Measurements from ENCODE around the gene MGST2.

MGST2 gene

DNA sequence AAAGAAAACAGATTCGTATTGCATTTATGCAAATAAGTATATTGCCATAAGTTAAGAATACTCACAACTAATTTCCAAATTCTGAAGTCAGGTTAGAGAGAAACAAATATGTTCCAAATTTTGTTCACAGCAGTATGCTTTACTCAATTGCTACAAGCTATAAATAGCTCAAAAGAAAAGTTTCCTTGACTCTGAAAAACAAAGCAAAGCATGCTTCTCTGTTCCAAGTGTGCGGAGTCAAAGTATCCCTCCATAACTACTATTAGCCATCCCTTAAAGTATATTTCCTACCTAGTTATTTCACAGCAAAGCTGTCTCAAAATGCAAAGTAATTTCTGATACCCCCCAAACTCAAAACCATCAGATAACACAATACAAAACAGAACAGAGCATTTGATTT is 47.3 kb downstream of the MGST2 start:
- DNase-seq = no peak

DNA sequence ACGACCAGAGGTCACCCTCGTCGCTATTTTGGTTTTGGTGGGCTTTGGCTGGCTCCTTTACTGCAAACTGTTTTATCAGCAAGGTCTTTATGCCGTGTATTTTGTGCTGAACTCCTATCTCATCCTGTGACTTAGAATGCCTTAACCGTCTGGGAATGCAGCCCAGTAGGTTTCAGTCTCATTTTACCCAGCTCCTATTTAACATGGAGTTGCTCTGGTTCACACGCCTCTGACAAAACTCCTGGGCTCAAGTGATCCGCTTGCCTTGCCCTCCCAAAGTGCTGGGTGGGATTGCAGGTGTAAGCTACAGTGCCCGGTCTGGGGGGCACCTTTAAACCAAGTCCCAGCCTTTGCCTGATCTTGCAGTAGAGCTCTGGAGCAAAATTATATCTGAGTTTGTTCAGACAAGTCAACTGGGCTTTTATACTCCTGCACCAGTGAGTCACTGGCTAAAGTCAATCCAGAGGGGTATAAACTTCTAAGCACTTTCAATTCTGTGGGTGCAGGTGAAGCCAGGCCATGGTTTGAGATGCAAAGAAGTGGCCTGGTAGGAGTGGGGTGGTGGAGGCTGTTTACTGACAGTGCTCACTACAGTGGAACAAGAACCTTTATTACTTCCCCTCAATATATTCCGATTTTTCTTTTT is 50.2 kb downstream of the MGST2 start:
- DNase-seq = no peak

DNA sequence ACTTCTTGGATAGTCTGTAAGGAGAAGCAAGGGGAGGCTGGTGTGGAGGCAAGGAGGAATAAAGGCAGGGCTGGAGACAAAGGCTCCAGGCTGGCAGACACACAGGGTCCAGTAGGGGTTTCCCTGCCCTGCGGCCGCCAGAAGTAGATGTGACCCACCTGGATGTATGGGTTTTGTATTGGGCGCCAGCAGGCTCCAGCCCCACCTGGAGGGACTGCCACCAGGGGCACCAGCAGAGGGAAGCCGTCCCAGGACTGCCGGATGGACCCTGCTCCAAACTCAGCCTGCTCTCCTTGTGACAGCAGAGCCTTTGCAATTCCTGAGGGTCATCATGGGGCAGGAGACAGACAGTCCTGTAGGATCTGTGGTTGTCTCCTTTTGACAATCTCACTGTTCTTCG is 52.7 kb downstream of the MGST2 start:
- DNase-seq = no peak

DNA sequence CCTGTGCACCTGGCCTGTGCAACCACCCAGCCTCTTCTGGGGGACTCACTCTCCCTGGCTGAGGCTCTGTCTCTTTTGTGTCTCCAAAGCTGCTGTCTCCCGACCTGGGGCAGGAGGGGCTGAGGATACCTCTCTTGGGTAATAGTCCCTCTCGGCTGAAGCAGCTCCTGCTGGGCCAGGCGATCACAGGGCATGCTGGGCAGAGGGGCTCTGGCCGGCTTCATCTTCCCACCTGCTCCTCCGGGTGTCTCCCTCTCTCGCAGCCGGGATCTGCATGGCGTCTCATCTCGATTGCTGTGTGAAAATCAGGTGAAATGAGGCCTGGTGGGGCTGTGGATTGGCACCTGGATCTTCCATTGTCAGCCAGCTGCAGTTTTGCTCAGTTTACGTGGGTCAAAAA is 53.2 kb downstream of the MGST2 start:
- DNase-seq = no peak

DNA sequence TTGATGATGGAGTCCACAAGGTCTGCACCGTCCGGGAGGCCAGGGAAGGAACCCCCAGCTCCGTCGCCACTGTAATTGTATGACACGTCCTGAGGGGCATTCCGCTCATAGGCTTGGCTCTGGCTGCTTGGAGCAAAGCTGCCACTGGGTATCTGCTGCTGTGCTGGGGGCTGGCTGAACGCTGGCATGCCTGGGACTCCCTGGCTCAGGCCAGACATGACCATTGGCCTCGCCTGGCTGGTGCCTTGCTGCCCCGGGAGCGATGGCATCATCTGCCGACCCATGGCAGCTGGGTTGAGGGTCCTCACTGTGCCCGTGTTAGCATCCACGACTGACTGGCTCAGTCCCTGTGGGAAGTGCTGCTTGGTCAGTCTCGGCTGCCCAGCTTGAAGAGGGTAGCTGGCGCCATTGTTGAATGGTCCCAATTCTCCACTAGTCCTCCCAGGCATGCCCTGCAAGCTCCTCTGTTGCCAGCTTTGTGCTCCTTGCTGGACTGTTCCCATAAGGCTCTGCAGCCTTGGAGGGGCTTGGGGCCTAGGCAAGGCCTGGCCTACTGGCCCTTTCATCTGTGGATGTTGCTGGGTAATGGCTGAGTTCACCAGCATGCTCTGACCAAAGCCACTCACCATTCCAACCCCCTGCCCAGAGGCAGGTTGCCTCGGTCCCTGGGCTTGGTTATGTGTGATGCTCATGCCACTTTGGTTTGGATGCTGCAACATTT is 53.9 kb downstream of the MGST2 start:
- no peak for DNase-seq

DNA sequence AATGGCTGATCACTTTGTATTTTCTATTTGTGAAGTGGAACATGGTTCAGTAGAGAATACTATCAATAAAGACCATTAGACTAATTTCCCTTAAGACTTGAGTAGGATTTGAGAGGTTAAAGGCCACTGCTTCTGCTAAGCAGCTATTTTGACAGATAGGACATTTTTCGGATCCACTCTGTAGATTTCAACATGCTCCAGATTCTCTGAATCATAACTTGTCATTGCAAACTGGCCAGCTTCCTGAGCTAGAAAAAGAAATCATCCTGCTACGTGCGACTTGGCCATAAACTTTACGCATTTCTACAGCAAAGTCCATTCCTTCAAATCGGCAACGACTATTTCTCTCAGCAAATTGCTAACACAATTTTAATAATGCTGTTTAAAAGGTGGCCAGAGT is 55.2 kb downstream of the MGST2 start:
- DNase-seq = no peak

DNA sequence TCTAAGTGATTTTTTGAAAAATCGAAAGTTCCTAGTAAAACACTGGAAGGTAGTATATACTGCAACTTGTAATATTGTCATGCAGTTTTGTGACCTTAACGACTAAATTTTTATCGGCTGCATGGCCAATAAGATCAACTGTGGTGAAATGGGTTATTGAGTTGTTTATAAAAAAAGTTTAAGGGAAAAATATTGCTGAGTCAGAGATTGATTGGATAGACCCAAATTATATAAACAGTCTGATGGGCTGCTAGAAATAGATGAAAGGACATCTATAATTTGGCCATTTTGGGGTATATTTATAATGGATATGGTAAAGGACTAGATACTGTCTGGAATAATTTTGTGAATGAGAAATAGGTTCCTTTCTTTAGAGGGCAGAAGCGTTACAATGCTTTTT is 56.2 kb downstream of the MGST2 start:
- no peak for DNase-seq

DNA sequence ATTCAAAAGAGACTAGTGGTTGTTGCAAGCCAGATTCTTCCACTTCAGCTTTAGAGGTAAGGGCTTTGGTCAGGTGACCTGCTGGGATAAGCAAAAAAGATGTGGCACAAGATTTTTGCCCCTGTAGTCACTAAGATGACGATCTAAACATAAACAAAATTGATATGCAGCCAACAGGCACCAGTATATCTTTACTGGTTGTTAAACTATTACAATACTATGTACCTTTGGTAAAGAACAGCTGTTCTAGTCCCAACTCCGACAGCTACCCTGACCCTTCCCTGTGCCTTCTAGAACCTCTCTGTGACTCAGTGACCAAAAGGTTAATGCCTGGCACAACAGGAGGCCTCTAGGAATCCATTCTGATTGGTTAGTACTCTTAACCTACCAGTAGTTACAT is 59.6 kb downstream of the MGST2 start:
- DNase-seq = no peak

DNA sequence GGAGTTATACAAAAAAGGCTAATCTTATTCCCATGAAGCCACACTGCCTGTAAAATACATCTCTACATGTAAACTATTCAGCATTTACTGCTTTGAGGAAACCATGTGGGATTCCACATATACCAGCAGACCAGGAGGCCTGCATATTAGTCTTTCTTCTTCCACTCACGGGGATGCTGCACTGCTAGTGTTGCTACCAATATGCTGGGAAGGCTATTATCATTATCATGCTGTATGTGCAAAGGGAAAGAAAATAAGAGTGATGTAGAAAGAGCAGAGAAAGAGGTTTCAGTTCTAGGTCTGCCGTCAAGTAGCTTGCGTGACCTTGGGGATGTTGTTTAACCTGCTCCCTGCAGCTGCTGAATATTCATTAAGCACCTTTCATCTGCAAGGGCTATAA is 61.0 kb downstream of the MGST2 start:
- DNase-seq = no peak

DNA sequence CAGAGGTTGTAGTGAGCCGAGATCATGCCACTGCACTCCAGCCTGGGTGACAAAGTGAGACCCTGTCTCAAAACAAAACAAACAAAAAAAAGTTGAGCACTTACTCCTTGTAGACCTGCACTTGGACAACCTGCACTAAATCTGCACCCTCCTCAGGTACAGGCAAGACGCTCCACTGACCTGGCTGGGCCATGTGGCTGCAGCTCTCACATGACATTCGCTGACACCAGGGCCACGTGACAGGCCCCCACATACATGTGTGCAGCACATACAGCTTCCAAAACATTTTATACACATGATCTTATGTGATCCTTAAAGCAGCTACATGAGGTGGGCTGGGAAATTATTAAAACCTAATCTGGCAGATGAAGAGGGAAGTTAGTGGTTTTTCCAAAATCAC is 62.5 kb downstream of the MGST2 start:
- no peak for DNase-seq

DNA sequence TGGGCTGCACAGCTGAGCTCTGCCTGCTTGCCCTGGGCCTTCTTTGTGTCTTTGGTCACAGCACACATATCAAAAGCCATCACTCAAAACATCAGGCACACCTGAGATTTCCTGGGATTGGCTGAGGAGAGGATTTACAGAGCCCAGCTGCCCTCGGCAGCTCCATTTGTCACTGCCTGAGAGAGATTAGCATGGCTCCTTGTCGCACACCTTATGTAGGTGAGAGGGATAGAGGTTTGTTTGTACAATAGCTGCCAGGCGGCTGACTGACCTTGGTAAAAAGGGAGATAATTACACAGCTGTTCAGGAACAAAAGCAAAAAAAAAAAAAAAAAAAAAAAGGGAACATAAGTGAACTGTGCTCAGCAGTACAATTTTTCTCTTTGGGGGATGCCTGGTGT is 63.2 kb downstream of the MGST2 start:
- DNase-seq = no peak

DNA sequence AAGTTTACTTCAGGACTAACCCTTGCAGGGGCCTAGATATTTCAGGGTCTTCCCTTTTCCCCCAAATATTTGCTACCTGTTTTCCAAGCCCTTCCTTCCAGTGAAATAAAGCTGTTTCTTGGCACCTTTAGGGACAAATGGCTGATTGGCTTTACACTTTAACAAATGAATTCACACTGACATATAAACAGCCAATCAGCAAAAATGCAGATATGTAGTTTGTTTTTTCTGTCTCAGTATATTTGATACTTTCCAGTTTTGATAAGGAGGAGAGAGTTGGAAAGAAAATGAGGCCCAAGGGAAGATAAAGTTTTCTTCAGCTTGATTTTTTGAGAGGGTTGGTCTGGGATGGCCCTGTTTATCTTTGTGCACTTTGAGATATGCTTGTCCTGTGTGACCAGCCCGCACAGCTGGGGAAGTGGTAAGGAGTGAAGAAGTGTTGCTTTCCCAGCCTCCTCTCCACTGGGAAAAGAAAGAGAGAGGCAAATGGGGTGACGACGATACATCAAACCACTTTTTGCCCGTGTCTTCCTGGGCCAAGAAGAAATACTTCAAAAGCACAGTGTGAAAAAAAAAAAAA is 67.5 kb downstream of the MGST2 start:
- peak; percentile 68 for DNase-seq

DNA sequence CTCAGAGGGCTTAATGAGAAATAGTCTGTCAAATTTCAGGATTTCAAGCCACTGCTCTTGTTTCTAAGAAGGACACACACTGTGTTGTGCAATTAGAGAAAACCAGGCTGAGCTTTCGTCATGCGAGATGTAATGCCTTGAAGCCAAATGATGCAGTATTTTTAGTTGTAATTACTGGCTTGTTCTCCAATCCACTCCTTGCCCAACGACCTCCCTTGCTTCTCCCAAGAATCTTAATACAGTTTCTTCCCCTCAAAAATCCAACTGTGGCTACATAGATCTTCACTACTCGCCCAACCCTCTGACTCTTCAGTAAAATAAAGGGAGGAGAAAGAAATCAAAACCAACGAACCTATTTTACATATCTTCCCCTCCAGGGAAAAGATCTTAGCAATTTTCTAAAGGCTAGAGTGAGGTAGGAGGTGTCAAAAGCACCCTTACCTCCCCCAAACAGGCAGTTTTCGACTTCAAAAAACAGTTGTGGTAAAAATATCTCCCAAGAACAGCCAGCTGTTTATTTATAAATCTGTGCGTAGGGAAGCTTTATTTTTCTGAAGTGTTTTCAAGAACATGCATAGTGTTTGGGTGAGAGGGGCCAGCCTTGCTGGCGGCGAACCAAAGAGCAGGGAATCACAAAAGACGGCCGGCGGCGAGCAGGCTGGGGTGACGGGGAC is 68.7 kb downstream of the MGST2 start:
- no peak for DNase-seq

DNA sequence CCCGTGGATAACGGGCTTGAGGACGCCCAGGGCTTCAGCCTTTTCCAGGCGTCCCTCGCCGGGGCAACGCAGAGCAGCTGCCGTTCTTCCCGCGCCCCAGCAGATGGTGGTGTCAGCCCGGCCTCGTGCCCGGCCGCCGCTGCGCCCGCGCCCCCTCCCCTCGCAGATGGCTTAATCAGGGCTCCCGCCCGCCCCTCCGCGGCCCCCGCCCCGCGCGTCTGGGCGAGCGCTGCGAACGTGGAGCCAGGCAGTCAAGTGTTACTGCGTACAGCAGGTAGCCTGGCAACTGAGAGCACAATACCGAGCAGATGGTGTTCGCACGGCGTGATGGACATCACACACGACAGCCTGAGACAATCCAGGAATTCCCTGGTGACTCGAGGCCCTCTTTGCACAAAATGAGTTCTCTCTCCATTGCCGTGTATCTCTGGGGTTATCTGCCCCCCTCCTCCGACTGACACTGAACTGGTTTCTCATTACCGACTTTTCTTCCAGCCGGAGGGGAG is 69.3 kb downstream of the MGST2 start:
- DNase-seq = peak; percentile 50

DNA sequence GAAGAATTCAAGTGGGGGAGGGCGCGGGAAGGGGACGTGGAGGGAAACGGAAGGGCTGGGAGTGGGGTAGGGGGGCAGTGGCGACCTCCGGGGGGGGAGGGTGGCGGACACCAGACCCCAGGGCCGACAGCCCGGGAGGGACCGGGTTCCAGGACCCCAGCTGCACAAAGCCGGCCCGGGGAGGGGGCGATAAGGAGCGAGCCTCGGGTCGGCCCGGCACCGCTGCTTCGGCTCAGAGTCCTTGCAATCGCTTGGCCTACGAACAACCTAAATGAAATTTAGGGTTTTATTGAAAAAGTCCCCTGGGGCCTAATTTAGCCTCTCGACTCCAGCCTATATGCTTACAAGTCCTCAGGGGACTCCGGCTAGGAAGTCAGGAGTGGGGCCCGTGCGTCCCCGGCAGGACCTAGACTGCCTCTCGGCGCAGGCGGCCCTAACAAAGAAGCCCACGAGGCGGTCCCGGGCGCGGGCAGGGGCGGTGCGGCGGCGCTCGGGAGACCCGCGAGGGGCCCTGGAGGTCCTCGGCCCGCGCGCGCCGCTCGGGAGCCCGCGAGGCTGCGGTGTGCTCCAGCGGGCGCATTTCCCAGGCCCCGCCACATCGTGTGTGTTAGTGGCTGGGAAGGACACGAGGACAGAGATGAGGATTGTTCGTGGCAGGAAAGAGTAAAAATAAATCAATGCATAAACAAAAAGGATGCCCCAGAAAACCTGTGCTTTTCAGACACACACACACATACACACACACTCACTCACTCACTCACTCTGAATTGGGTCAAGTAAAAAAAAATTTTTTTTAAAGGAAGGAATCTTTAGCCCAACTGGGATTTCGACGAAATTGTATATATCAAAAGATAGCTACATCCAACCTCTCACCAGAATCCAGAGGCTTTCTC is 70.0 kb downstream of the MGST2 start:
- DNase-seq = no peak

DNA sequence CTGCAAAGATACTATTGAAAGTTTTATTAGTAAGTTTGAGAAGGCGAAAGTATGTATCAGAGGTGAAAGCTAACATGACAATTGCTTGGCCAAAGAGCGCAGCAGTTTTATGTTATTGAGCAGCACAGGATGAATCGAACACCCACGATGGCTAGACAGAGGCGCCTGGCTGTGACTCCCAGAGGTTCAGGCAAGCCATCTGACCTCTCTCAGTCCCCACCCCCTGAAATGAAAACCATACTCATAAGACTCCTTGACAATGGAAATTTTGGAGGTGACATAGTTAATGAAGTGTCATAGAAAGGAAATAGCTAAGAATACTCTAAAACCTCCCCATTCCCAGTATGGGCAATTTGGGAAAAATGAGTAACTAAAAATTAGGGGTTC is 70.6 kb downstream of the MGST2 start:
- no peak for DNase-seq

DNA sequence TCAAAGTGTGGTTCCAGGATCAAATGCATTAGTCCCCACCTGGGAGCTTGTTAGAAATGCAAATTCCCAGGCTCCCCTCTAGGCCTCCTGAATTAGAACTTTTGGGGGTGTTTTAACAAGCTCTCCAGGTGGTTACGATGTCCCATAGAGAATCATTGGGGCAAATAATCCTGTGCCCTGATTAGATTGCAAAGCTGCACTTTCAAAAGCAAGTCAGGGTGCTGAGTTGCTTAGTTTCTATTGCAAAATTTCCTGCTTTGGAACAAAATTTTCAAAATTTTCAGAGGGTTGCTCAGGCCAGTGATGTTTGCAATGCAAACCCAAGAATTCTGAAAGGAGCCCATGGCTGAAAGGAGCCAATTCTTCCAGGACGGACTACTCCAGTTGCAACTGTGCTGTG is 71.0 kb downstream of the MGST2 start:
- DNase-seq = no peak

DNA sequence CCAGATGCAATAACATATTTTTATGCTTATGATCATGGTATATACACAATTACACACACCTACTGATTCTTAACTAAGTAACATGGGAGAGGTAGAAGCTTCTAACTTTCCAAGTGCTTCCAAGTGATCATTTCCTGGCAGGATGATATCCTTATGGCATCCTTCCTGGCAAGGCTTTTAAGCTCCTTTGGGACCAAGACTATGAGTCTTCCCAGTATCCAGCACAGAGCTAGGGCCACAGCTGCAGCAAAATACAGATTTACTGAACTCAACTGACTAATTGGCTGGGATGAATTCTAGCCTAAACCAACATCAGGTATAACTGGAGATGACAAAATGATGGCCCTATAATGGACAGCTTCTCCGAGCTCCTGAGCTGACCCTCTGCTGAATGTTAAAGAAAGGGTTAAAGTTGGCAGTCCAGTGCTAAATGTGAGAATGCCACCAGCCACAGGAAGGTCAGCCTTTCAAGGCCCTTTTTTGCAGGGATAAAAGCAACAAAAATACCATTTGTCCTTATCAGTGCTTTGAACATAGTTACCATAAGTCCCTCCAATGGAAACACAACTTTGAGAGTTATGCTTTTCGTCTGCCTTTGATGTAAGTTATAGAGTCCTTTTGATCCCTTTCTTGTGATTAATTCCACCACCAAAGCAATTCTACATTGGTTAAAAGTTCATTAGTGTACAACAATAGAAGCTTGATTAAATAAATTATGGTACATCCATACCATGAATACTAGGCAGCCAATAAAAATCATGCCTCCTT is 73.4 kb downstream of the MGST2 start:
- DNase-seq = no peak

DNA sequence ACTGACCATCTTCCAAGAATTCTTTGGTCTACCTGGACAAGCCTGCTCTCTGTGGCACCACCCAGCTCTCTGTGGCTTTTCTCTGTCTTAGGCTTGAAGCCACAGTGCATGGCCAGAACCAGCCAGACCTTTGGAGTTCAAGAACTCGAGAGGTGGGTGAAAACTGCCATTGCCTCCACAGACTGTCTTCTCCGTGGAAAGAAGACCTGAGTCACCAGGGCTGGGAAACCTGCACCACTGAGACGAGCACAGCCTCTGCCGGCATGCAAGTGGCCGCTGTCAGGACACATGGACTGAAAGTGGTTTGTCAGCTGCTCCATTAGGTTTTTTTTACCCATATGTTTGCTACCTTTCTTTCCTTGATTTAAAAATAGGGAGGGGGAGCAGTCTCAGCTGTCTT is 74.5 kb downstream of the MGST2 start:
- no peak for DNase-seq

DNA sequence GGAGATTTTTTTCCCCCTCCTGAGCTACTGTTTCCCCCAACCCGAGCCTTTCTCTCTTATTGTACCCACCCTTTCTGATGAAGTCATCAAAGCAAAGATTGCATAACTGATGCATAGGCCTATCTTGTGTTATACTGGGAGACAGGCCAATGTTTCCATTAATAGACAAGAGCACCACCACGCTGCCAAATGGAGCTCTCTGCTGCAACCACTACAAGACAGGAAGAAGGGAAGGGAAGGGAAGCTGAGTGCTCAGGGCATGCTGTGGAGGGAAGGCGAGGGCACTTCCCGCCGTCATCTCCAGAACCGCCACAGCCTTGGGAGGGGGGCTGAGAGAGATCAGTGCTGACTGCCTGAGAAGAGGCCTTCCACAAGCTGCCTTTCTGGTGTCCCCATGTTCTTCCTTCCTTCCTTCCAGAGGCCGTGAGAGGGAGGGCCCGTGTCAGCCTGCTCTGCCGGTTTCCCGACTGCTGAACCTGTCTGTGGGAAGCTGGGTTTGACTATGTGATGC is 75.0 kb downstream of the MGST2 start:
- peak; percentile 63 for DNase-seq

DNA sequence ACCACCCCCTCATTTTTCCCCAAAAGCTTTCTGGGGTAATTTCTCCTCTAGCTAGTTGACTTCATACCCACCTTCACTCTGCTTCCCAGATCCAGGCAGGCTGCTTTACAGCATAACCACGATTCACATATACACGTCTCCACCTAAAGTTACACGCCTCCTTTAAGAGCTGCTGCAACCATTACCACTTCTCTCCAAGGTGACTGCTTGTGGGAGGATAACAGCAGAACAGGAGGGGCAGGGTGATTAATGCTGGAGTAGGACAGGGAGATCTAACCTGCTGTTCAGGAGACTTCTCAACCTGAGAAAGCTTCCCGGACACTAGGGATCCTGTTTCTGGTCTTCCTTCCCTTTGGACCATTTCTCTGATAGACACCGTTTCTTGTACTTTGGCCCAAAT is 77.4 kb downstream of the MGST2 start:
- no peak for DNase-seq

DNA sequence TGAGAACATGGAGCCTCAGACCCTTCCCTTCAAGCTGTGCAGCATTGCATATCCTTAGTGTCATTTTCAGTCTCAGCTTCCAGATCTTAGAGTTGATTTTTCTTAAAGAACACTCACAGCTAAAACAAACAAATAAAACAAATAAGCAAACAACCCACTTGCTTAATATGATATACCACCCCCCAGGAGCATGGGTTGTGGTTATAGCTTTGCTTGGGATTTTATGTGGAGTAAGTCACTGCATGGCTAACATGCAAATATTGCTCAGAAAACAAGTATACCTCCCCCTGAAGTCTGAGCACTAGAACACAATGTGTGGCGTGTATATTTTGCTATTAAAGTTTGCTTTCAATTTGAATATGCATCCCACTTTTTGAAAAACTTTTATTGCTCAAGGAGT is 78.6 kb downstream of the MGST2 start:
- no peak for DNase-seq

All from hematopoietic multipotent progenitor cell treated with erythropoietin and hydrocortisone succinate and interleukin-3 and kit ligand, for 8 days (in vitro differentiated cells).